SK-N-SH (cell line): ENCODE results near the gene LAMA1.

Experiments
- CHD2 ChIP-seq: fragments of 150-350 bp; IDR thresholded peaks from 2 replicates; pipeline ENCODE4 v1.6.1; 2018; ENCODE audit warnings: low read length; ENCODE audit not compliant: partially characterized antibody
- ELF1 ChIP-seq: IDR thresholded peaks from 2 replicates; pipeline ENCODE4 v1.4.0; 2012
- EP300 ChIP-seq, 2 experiments: IDR thresholded peaks; 2 replicates each; pipeline versions ENCODE4 v1.4.0 to v1.6.1; 2012; ENCODE audit warnings: borderline replicate concordance in 1 of 2, low read depth in 1 of 2, low read length in 1 of 2
- GABPA ChIP-seq: IDR thresholded peaks from 2 replicates; pipeline ENCODE4 v1.4.0; 2012; ENCODE audit warnings: low read depth, mild to moderate bottlenecking
- RAD21 ChIP-seq: IDR thresholded peaks from 2 replicates; pipeline ENCODE4 v1.6.1; 2012; ENCODE audit warnings: mild to moderate bottlenecking, low read length
- RFX5 ChIP-seq: IDR thresholded peaks from 2 replicates; pipeline ENCODE4 v1.6.1; 2012; ENCODE audit warnings: mild to moderate bottlenecking, improper control_type of control experiment, low read length
- TAF1 ChIP-seq: IDR thresholded peaks from 2 replicates; pipeline ENCODE4 v1.6.1; 2012; ENCODE audit warnings: low read depth, mild to moderate bottlenecking, low read length, moderate library complexity, borderline replicate concordance
- TCF12 ChIP-seq: IDR thresholded peaks from 2 replicates; pipeline ENCODE4 v1.4.0; 2012
- YY1 ChIP-seq: IDR thresholded peaks from 2 replicates; pipeline ENCODE4 v1.4.0; 2012; ENCODE audit warnings: low read depth, mild to moderate bottlenecking
- TF ChIP-seq, protein P1 (sequence below): fragments of 200-600 bp; sonication (generic); IDR thresholded peaks from 2 replicates; pipeline ENCODE4 v1.6.1; 2017; ENCODE audit warnings: antibody characterized with exemption, mild to moderate bottlenecking, moderate library complexity
- TF ChIP-seq, protein P2 (sequence below): IDR thresholded peaks from 2 replicates; pipeline ENCODE4 v1.4.0; 2012; ENCODE audit warnings: low read depth, borderline replicate concordance
- TF ChIP-seq, protein P3 (sequence below): IDR thresholded peaks from 2 replicates; pipeline ENCODE4 v1.6.1; 2012; ENCODE audit warnings: mild to moderate bottlenecking, low read depth, low read length, moderate library complexity
- TF ChIP-seq, protein P4 (sequence below): fragments of 150-350 bp; IDR thresholded peaks from 2 replicates; pipeline ENCODE4 v1.6.1; 2017; ENCODE audit warnings: antibody characterized with exemption, low read length, low read depth, borderline replicate concordance

DNA sequence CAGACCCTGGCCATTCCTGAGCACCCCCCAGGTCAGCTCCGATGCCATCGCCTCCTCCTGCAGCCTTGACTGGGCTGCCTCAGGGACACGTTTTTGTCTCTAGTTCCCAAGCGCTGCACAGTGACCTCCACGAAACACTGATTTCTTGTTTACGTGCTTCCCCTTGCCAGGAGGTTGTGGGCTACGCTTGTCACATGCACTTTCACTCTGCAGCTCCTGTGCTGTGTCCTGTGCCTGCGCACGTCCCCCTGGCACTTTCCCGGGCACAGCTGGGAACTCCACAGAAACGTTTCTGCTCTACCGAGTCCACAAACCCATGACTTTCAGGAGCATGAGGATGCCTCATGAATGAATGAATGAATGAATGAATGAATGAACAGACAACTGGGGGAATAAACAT, 160.6 kb downstream of the LAMA1 start:
- TF ChIP-seq, protein P1, sequence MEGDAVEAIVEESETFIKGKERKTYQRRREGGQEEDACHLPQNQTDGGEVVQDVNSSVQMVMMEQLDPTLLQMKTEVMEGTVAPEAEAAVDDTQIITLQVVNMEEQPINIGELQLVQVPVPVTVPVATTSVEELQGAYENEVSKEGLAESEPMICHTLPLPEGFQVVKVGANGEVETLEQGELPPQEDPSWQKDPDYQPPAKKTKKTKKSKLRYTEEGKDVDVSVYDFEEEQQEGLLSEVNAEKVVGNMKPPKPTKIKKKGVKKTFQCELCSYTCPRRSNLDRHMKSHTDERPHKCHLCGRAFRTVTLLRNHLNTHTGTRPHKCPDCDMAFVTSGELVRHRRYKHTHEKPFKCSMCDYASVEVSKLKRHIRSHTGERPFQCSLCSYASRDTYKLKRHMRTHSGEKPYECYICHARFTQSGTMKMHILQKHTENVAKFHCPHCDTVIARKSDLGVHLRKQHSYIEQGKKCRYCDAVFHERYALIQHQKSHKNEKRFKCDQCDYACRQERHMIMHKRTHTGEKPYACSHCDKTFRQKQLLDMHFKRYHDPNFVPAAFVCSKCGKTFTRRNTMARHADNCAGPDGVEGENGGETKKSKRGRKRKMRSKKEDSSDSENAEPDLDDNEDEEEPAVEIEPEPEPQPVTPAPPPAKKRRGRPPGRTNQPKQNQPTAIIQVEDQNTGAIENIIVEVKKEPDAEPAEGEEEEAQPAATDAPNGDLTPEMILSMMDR: no peak
- no peak for TF ChIP-seq TAF1
- TF ChIP-seq EP300 (IDR thresholded peaks at IDR 0.05; ENCODE audit: borderline replicate concordance in 1 of 2, low read depth in 1 of 2, low read length in 1 of 2): no peak
- no peak for TF ChIP-seq RFX5
- no peak for TF ChIP-seq GABPA
- TF ChIP-seq, protein P2, sequence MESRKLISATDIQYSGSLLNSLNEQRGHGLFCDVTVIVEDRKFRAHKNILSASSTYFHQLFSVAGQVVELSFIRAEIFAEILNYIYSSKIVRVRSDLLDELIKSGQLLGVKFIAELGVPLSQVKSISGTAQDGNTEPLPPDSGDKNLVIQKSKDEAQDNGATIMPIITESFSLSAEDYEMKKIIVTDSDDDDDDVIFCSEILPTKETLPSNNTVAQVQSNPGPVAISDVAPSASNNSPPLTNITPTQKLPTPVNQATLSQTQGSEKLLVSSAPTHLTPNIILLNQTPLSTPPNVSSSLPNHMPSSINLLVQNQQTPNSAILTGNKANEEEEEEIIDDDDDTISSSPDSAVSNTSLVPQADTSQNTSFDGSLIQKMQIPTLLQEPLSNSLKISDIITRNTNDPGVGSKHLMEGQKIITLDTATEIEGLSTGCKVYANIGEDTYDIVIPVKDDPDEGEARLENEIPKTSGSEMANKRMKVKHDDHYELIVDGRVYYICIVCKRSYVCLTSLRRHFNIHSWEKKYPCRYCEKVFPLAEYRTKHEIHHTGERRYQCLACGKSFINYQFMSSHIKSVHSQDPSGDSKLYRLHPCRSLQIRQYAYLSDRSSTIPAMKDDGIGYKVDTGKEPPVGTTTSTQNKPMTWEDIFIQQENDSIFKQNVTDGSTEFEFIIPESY: no peak
- TF ChIP-seq CHD2: no peak
- TF ChIP-seq YY1: no peak
- TF ChIP-seq, protein P3, sequence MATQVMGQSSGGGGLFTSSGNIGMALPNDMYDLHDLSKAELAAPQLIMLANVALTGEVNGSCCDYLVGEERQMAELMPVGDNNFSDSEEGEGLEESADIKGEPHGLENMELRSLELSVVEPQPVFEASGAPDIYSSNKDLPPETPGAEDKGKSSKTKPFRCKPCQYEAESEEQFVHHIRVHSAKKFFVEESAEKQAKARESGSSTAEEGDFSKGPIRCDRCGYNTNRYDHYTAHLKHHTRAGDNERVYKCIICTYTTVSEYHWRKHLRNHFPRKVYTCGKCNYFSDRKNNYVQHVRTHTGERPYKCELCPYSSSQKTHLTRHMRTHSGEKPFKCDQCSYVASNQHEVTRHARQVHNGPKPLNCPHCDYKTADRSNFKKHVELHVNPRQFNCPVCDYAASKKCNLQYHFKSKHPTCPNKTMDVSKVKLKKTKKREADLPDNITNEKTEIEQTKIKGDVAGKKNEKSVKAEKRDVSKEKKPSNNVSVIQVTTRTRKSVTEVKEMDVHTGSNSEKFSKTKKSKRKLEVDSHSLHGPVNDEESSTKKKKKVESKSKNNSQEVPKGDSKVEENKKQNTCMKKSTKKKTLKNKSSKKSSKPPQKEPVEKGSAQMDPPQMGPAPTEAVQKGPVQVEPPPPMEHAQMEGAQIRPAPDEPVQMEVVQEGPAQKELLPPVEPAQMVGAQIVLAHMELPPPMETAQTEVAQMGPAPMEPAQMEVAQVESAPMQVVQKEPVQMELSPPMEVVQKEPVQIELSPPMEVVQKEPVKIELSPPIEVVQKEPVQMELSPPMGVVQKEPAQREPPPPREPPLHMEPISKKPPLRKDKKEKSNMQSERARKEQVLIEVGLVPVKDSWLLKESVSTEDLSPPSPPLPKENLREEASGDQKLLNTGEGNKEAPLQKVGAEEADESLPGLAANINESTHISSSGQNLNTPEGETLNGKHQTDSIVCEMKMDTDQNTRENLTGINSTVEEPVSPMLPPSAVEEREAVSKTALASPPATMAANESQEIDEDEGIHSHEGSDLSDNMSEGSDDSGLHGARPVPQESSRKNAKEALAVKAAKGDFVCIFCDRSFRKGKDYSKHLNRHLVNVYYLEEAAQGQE: no peak
- no peak for TF ChIP-seq RAD21
- TF ChIP-seq ELF1: no peak
- TF ChIP-seq, protein P4, sequence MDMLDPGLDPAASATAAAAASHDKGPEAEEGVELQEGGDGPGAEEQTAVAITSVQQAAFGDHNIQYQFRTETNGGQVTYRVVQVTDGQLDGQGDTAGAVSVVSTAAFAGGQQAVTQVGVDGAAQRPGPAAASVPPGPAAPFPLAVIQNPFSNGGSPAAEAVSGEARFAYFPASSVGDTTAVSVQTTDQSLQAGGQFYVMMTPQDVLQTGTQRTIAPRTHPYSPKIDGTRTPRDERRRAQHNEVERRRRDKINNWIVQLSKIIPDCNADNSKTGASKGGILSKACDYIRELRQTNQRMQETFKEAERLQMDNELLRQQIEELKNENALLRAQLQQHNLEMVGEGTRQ: no peak
- no peak for TF ChIP-seq TCF12
